HepG2 (cell line): Measurements from ENCODE around the gene PIP4K2B. TPM values are rescaled to one million over a fixed set of nuclear protein-coding genes. Genes with fewer than 3 reads are reported as not detected.

Experiments
- ATAC-seq: fragments of 200-7000 bp; cut with Tn5 transposase; 3 replicates; pipeline ENCODE4 v1.9.1; 2020; ENCODE audit warnings: mild to moderate bottlenecking, moderate library complexity
- BruUV-seq: library from RNA; stranded (reverse); fragments of 400-500 nt; replicated peaks from 2 replicates; lab custom pipeline; 2021; lab: Mats Ljungman, UMichigan
- CTCF ChIA-PET: fragments of 300-600 bp; formaldehyde crosslinking; extraction: SDS; loops from one replicate; lab custom pipeline; 2021; ENCODE audit warnings: low total read pairs, inconsistent platforms, low intra/inter-chr PET ratio; lab: Yijun Ruan, JAX
- POLR2A ChIA-PET: fragments of 350-600 bp; sonication (Branson Sonifier 250); formaldehyde crosslinking; loops from one replicate; lab custom pipeline; 2020; ENCODE audit warnings: antibody characterized with exemption, inconsistent platforms; lab: Yijun Ruan, JAX
- DNase-seq: peaks from one replicate; pipeline ENCODE4 v3.0.0-alpha.2; 2015; ENCODE audit warnings: low spot score
- FAIRE-seq: peaks from 3 replicates; lab custom pipeline; 2011; peaks lifted over from hg19 to GRCh38; lab: Jason Lieb, UNC
- H2AFZ ChIP-seq: one replicate; pipeline ENCODE4 v1.6.1; 2011; ENCODE audit warnings: low read length, inconsistent platforms
- H3K27ac ChIP-seq: fragments of 300-600 bp; 3 replicates; pipeline ENCODE4 v1.8.0; 2011; ENCODE audit warnings: mixed run types, mild to moderate bottlenecking, mixed read lengths, low read length, inconsistent platforms; ENCODE audit not compliant: insufficient read depth; ENCODE audit errors: extremely low read length
- H3K27me3 ChIP-seq, 2 experiments: fragments of 200-600 bp in 1 of 2; 2 replicates in 1 of 2; 3 replicates in 1 of 2; pipeline versions ENCODE4 v1.6.0 to v1.8.0; 2011; ENCODE audit warnings: low read length in 2 of 2, mild to moderate bottlenecking in 2 of 2, moderate library complexity in 2 of 2, inconsistent platforms in 1 of 2; ENCODE audit not compliant: insufficient read depth in 2 of 2, control insufficient read depth in 1 of 2
- H3K36me3 ChIP-seq, 2 experiments: fragments of 200-600 bp in 1 of 2; replicated peaks in 1 of 2; 2 replicates in 1 of 2; 3 replicates in 1 of 2; pipeline versions ENCODE4 v1.5.1 to v1.8.0; 2011; ENCODE audit warnings: low read length in 2 of 2, inconsistent platforms in 1 of 2; ENCODE audit not compliant: insufficient read depth in 2 of 2, control insufficient read depth in 1 of 2
- H3K4me1 ChIP-seq: 2 replicates; pipeline ENCODE4 v1.5.1; 2012; ENCODE audit warnings: low read length, inconsistent platforms; ENCODE audit not compliant: insufficient read depth
- H3K4me2 ChIP-seq: 2 replicates; pipeline ENCODE4 v1.6.0; 2011; ENCODE audit warnings: low read depth, low read length, inconsistent platforms
- H3K4me3 ChIP-seq, 3 experiments: fragments of 200-600 bp in 1 of 3; sonication (generic), shearing (Covaris generic) in 1 of 3; replicated peaks in 1 of 3; 2 replicates each; pipeline ENCODE4 v1.5.1; 2011 to 2016; ENCODE audit warnings: low read length in 3 of 3, inconsistent platforms in 2 of 3, low read depth in 2 of 3, mild to moderate bottlenecking in 2 of 3, control low read depth in 1 of 3, mixed read lengths in 1 of 3; ENCODE audit not compliant: insufficient read depth in 1 of 3
- H3K79me2 ChIP-seq: one replicate; pipeline ENCODE4 v1.6.1; 2011; ENCODE audit warnings: low read length, inconsistent platforms; ENCODE audit not compliant: insufficient read depth
- H3K9ac ChIP-seq: 2 replicates; pipeline ENCODE4 v1.6.0; 2011; ENCODE audit warnings: mild to moderate bottlenecking, low read depth, low read length, inconsistent platforms; ENCODE audit not compliant: insufficient read depth
- H3K9me3 ChIP-seq: 2 replicates; pipeline ENCODE4 v1.5.1; 2012; ENCODE audit warnings: mild to moderate bottlenecking, low read length
- H4K20me1 ChIP-seq: 2 replicates; pipeline ENCODE4 v1.6.0; 2011; ENCODE audit warnings: inconsistent platforms, mild to moderate bottlenecking, low read length, moderate library complexity; ENCODE audit not compliant: insufficient read depth
- AKAP8 ChIP-seq: sonication (generic); formaldehyde crosslinking; IDR thresholded peaks from 2 replicates; pipeline ENCODE4 v1.5.1; 2020; ENCODE audit warnings: mild to moderate bottlenecking, missing genetic modification reagents
- AKNA ChIP-seq: sonication (generic); formaldehyde crosslinking; IDR thresholded peaks from 2 replicates; pipeline ENCODE4 v1.4.0; 2020; ENCODE audit warnings: missing genetic modification reagents, borderline replicate concordance
- KLF13 ChIP-seq: sonication (generic); formaldehyde crosslinking; IDR thresholded peaks from 2 replicates; pipeline ENCODE4 v1.4.0; 2020; ENCODE audit warnings: mild to moderate bottlenecking, missing genetic modification reagents
- MTA1 ChIP-seq: sonication (generic); formaldehyde crosslinking; IDR thresholded peaks from 2 replicates; pipeline ENCODE4 v1.4.0; 2020; ENCODE audit warnings: missing genetic modification reagents, mild to moderate bottlenecking, borderline replicate concordance
- MXD1 ChIP-seq: sonication (generic); formaldehyde crosslinking; IDR thresholded peaks from 2 replicates; pipeline ENCODE4 v1.4.0; 2020; ENCODE audit warnings: mild to moderate bottlenecking, missing genetic modification reagents
- PCBP1 ChIP-seq: fragments of 200-400 bp; formaldehyde crosslinking; IDR thresholded peaks from 2 replicates; pipeline ENCODE4 v1.6.1; 2017; ENCODE audit warnings: mild to moderate bottlenecking, low read depth, low read length, borderline replicate concordance
- POGK ChIP-seq: sonication (generic); formaldehyde crosslinking; conservative IDR thresholded peaks from 2 replicates; pipeline ENCODE4 v1.8.0; 2022; ENCODE audit warnings: mild to moderate bottlenecking, moderate library complexity, missing genetic modification reagents
- XRCC5 ChIP-seq: fragments of 200-400 bp; formaldehyde crosslinking; optimal IDR thresholded peaks from 2 replicates; pipeline ENCODE3; 2017; ENCODE audit warnings: mild to moderate bottlenecking, low read length
- ZNF30 ChIP-seq: sonication (generic); formaldehyde crosslinking; IDR thresholded peaks from 2 replicates; pipeline ENCODE4 v1.5.0; 2020; ENCODE audit warnings: mild to moderate bottlenecking, missing genetic modification reagents
- ZZZ3 ChIP-seq: sonication (generic); formaldehyde crosslinking; IDR thresholded peaks from 2 replicates; pipeline ENCODE4 v1.4.0; 2020; ENCODE audit warnings: missing genetic modification reagents, mild to moderate bottlenecking, borderline replicate concordance
- WGBS: methylation state at CpG from one replicate; pipeline ENCODE4 v1.1.6; 2017; ENCODE audit warnings: low lambda C conversion rate; 5-methylcytosine and 5-hydroxymethylcytosine counted together
- in situ Hi-C: cut with HindIII; loops from 2 replicates; pipeline ENCODE4 v1.10.0; 2017; ENCODE audit warnings: low pct_unique_long_range_greater_than_20kb; ENCODE audit not compliant: extremely low pct_ligation_motif_present
- intact Hi-C: fragments of 100-400 bp; cut with micrococcal nuclease; formaldehyde crosslinking; loops from one replicate; pipeline ENCODE4 v1.10.0; 2022; ENCODE audit not compliant: unreplicated experiment
- polyA plus RNA-seq, 8 experiments: library from polyadenylated mRNA; depleted of rRNA in 3 of 8; stranded (reverse) in 7 of 8; unstranded in 1 of 8; fragments of >200 nt; fragmentation: Illumina TruSeq in 4 of 8; extraction: Trizol in 4 of 8; gene quantifications; 2 replicates each; pipeline versions ENCODE4 v1.2.1 to v1.2.3, GENCODE V29; 2011 to 2016; ENCODE audit warnings: low read depth in 4 of 8, missing spikeins in 1 of 8, mixed read lengths in 1 of 8; ENCODE audit not compliant: insufficient read depth in 1 of 8
- total RNA-seq, 5 experiments: library from RNA; depleted of rRNA; stranded (reverse); fragments of >200 nt; fragmentation: Illumina TruSeq; extraction: Trizol; gene quantifications; 2 replicates each; pipeline ENCODE4 v1.2.3, GENCODE V29; 2016; ENCODE audit warnings: low read depth in 1 of 5
- TF ChIP-seq, protein P1 (sequence below): fragments of 450-650 bp; IDR thresholded peaks from 2 replicates; pipeline ENCODE4 v1.6.1; 2017
- TF ChIP-seq, protein P2 (sequence below): sonication (generic); formaldehyde crosslinking; IDR thresholded peaks from 2 replicates; pipeline ENCODE4 v1.5.1; 2020; ENCODE audit warnings: mild to moderate bottlenecking, moderate library complexity, missing genetic modification reagents

The PIP4K2B gene
- total and polyA plus RNA-seq, 2 of the 13 experiments (the other 11 are each of a cell fraction or from before 2014, with no cell fraction given) = 20.4 to 54.0 TPM

- CTCF ChIA-PET = interaction anchor here (2.5 kb wide), 1 partner anchor 13 kb away, joined by 6 read pairs; no protein-coding TSS in a partner anchor
- intact Hi-C loops = loop anchor here (2.0 kb wide), 1 partner anchor 17 kb away; the partner anchor contains the start of gene CISD3
- H3K9ac ChIP-seq = peak overlapping the region; percentile 85
- no peak for DNase-seq
- H3K79me2 ChIP-seq = peaks cover 46% of the 10 kb centered on the region
- H3K27ac ChIP-seq = peak overlapping the region; percentile 84
- peaks cover 10% of the 10 kb centered on the region for H4K20me1 ChIP-seq
- no TSS peak for BruUV-seq
- FAIRE-seq = no peak
- peak overlapping the region; percentile 92 for H3K4me2 ChIP-seq
- H3K4me3 ChIP-seq = peak overlapping the region; percentile 84 to 94 (median 93)
- no peak overlapping the region for H2AFZ ChIP-seq
- POLR2A ChIA-PET = no interaction called here
- H3K9me3 ChIP-seq = no peaks in the 10 kb centered on the region
- H3K4me1 ChIP-seq = peaks cover 59% of the 10 kb centered on the region
- no peaks in the 10 kb centered on the region; a peak in 1 of 5 replicates for H3K27me3 ChIP-seq
- peaks cover 2 to 3% of the 10 kb centered on the region in 2 experiments; a peak in 3 of 5 replicates for H3K36me3 ChIP-seq
- 3% methylated on average over 46 of the region's 64 CpGs for WGBS
- in situ Hi-C loops = no loop called here
- ATAC-seq = no peak
- TF ChIP-seq, protein P1, sequence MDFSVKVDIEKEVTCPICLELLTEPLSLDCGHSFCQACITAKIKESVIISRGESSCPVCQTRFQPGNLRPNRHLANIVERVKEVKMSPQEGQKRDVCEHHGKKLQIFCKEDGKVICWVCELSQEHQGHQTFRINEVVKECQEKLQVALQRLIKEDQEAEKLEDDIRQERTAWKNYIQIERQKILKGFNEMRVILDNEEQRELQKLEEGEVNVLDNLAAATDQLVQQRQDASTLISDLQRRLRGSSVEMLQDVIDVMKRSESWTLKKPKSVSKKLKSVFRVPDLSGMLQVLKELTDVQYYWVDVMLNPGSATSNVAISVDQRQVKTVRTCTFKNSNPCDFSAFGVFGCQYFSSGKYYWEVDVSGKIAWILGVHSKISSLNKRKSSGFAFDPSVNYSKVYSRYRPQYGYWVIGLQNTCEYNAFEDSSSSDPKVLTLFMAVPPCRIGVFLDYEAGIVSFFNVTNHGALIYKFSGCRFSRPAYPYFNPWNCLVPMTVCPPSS = no peak
- TF ChIP-seq MXD1 (CRISPR knock-in tag) (peak; percentile 62; the same call in 1 of the 2 replicates), KLF13 (CRISPR knock-in tag) (0 out of 2 replicates have a peak, but pooled peaks have one; percentile 29), POGK (CRISPR knock-in tag) (0 out of 2 replicates have a peak, but pooled peaks have one; percentile 20), AKNA (no peak), AKAP8 (CRISPR knock-in tag) (no peak), PCBP1 (peak; percentile 97), ZNF30 (no peak), MTA1 (CRISPR knock-in tag) (0 out of 2 replicates have a peak, but pooled peaks have one; percentile 73), XRCC5 (no peak), ZZZ3 (CRISPR knock-in tag) (no peak)
- TF ChIP-seq, protein P2, sequence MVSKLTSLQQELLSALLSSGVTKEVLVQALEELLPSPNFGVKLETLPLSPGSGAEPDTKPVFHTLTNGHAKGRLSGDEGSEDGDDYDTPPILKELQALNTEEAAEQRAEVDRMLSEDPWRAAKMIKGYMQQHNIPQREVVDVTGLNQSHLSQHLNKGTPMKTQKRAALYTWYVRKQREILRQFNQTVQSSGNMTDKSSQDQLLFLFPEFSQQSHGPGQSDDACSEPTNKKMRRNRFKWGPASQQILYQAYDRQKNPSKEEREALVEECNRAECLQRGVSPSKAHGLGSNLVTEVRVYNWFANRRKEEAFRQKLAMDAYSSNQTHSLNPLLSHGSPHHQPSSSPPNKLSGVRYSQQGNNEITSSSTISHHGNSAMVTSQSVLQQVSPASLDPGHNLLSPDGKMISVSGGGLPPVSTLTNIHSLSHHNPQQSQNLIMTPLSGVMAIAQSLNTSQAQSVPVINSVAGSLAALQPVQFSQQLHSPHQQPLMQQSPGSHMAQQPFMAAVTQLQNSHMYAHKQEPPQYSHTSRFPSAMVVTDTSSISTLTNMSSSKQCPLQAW (CRISPR knock-in tag) = peak; percentile 47; the same call in 1 of the 2 replicates
Measured at GRCh38 chr17:38747463-38748148, 51.8 kb downstream of the PIP4K2B start.
